ENCODE results near the gene SNX27. TPM values are rescaled to one million over a fixed set of nuclear protein-coding genes. Genes with fewer than 3 reads are reported as not detected.
A peak's percentile ranks its signal among the peaks of the same experiment; 100 is the strongest.
"Not testable (repeated sequence)": the region's sequence is repeated elsewhere in the genome, so short reads cannot be mapped to it uniquely, and the experiment has no call there.

SNX27 gene
- total RNA-seq, 6 experiments from 2014 or later, result 29.2 to 31.8 (median 31.0) TPM

GRCh38 chr1:151723726-151724370 lies 112.0 kb downstream of the SNX27 start:
- Mint-ChIP-seq H3K9me3 (no peaks in the 10 kb centered on the region), H3K27ac (no peak overlapping the region), H3K36me3 (ENCODE audit: low read depth) (no peaks in the 10 kb centered on the region), H3K4me1 (ENCODE audit: low read depth) (peaks cover 31% of the 10 kb centered on the region), H3K27me3 (ENCODE audit: insufficient read depth) (peaks cover 61% of the 10 kb centered on the region), H3K4me3 (no peak overlapping the region)
- TF ChIP-seq, protein P1, sequence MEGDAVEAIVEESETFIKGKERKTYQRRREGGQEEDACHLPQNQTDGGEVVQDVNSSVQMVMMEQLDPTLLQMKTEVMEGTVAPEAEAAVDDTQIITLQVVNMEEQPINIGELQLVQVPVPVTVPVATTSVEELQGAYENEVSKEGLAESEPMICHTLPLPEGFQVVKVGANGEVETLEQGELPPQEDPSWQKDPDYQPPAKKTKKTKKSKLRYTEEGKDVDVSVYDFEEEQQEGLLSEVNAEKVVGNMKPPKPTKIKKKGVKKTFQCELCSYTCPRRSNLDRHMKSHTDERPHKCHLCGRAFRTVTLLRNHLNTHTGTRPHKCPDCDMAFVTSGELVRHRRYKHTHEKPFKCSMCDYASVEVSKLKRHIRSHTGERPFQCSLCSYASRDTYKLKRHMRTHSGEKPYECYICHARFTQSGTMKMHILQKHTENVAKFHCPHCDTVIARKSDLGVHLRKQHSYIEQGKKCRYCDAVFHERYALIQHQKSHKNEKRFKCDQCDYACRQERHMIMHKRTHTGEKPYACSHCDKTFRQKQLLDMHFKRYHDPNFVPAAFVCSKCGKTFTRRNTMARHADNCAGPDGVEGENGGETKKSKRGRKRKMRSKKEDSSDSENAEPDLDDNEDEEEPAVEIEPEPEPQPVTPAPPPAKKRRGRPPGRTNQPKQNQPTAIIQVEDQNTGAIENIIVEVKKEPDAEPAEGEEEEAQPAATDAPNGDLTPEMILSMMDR (IDR thresholded peaks at IDR 0.05), result no peak
- no peak for DNase-seq

DNA sequence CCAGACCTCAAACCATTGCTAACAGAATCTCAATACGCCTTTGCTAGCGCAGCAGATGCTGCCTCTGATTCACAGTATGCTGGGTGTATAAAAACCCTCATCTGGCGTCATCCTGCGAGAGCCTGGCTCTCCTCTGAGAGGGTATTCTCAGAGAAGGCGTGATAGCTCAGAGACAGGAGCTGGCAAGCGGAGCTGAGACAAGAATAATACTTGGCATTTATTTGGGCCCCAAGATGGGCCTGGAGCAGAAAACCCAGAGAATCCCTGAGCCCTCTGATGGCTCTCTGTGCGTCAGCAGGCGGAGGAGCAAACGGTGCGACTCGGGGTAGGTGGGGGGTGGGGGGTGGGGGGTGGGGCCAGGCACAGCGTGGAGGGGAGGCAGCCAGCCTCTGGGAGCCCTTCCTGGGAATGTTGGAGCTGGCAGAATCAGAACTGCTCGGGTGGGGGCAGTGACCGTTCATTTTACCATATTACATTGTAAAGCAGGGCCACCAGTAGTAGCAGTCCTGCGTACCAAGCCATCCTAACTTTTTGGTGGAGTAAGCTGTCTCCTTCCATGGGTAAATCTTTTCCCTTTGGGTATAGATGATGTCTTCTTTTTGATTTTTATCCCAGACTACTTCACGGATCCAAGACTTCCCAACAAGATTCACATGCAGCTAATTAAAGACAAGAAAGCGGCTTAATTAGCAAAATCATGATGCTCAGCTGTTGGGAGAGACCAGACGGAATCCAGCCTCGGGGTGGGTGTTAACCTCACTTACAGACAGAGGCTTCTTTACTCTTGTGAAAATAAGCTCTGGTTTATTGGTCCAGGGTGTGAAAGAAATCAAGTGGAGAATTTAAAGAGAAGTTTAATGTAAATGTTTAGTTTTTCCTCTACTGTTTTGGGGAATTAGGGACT lies 116.6 kb downstream of the SNX27 start:
- peak; percentile 52 for DNase-seq
- Mint-ChIP-seq H3K4me1 (ENCODE audit: low read depth) (peaks cover 12% of the 10 kb centered on the region), H3K4me3 (peak overlapping the region; percentile 75), H3K27me3 (ENCODE audit: insufficient read depth) (peaks cover 41% of the 10 kb centered on the region), H3K36me3 (ENCODE audit: low read depth) (no peaks in the 10 kb centered on the region), H3K9me3 (no peaks in the 10 kb centered on the region), H3K27ac (peak overlapping the region; percentile 17; the same call in 1 of the 2 replicates)
- TF ChIP-seq, protein P1 (IDR thresholded peaks at IDR 0.05), result no peak

DNA sequence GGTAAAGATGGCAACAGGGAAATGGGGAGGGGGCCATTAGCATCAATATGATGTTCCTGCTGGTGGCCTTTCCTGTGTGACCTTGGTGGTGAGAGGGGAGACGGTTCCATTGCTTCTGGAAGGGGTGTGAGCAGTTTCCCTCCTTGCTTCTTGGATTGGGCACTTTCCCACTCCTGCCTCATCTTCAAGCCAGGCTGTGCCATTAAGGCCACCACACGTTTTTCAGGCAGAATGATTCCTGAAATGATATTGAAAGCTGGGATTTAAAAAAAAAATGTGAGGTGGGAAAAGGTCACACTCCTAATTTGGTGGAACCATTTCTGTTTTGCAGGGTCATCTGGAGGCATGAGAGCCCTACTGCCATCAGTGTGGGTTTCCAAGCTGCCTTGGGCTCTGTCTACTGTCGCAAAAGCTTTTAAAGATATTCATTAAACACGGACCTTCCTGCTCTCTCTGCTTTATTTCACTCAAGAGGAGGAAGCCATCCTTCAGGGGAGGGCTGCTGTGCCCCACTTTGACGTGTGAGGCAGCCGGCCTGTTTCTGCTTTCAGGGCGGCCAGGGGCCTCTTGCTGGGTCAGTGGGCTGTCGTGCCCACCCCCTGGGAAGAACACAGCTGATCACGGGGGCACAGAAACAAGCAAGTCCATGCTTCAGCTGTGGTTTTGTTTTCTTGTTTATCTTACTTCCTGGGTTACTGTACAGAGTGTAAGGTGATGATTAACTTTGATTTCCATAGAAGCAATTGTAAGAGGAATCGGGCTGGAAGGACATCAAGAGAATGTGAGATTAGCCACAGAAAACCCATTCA lies 117.5 kb downstream of the SNX27 start:
- Mint-ChIP-seq H3K36me3 (ENCODE audit: low read depth) (no peaks in the 10 kb centered on the region), H3K9me3 (no peaks in the 10 kb centered on the region)
- TF ChIP-seq, protein P1 (IDR thresholded peaks at IDR 0.05), result no peak

DNA sequence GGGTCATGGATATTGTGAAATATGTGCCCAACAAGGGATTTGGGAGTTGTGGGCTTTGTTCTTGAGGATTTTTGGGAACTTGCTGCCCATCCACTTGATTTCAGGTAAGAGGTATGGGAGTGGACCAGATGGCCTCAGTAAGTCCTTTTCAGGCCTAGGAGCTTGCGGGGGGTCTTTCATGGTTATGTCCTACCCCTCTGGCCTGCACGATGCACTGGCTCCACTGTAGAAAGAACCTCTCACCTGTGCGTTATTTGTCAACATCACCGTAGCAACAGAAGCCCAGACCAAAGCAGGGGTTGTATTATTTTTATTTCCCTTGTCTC lies 118.1 kb downstream of the SNX27 start:
- no peak overlapping the region for H3K4me3 Mint-ChIP-seq
- no peaks in the 10 kb centered on the region for H3K9me3 Mint-ChIP-seq
- TF ChIP-seq, protein P1 (IDR thresholded peaks at IDR 0.05), result no peak
- no peak for DNase-seq
- peaks cover 28% of the 10 kb centered on the region for H3K27me3 Mint-ChIP-seq (ENCODE audit: insufficient read depth)
- no peak overlapping the region for H3K27ac Mint-ChIP-seq
- no peaks in the 10 kb centered on the region for H3K36me3 Mint-ChIP-seq (ENCODE audit: low read depth)
- H3K4me1 Mint-ChIP-seq (ENCODE audit: low read depth), result peaks cover 12% of the 10 kb centered on the region

More for the DNA sequence above, 117.5 kb downstream of the SNX27 start:
- Mint-ChIP-seq H3K4me1 (ENCODE audit: low read depth) (peaks cover 12% of the 10 kb centered on the region), H3K27ac (no peak overlapping the region), H3K27me3 (ENCODE audit: insufficient read depth) (peaks cover 32% of the 10 kb centered on the region), H3K4me3 (no peak overlapping the region)
- DNase-seq, result no peak

- H3K4me1 Mint-ChIP-seq (ENCODE audit: low read depth), result peaks cover 9% of the 10 kb centered on the region
- no peak overlapping the region for H3K27ac Mint-ChIP-seq
- peaks cover 11% of the 10 kb centered on the region for H3K9me3 Mint-ChIP-seq
- no peaks in the 10 kb centered on the region for H3K36me3 Mint-ChIP-seq (ENCODE audit: low read depth)
- DNase-seq, result no peak
- H3K4me3 Mint-ChIP-seq, result no peak overlapping the region
- H3K27me3 Mint-ChIP-seq (ENCODE audit: insufficient read depth), result peaks cover 16% of the 10 kb centered on the region
- TF ChIP-seq, protein P1 (IDR thresholded peaks at IDR 0.05), result no peak
These were observed 121.3 kb downstream of the SNX27 start for GRCh38 chr1:151733126-151733525.

DNA sequence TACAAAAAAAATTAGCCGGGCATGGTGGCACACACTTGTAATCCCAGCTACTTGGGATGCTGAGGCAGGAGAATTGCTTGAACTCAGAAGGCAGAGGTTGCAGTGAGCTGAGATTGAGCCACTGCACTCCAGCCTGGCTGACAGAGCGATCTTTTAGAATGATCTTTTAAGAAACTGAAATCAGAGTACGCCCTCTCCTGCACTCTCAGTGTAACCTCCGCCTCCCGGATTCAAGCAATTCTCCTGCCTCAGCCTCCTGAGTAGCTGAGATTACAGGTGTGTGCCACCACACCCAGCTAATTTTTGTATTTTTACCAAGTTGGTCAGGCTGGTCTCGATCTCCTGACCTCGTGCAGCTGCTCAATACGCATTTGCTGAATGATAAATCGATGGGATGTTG lies 122.1 kb downstream of the SNX27 start:
- H3K27ac Mint-ChIP-seq; H3K36me3 Mint-ChIP-seq (ENCODE audit: low read depth); H3K4me1 Mint-ChIP-seq (ENCODE audit: low read depth); H3K4me3 Mint-ChIP-seq; DNase-seq: not testable (repeated sequence)
- peaks cover 11% of the 10 kb centered on the region for H3K9me3 Mint-ChIP-seq
- H3K27me3 Mint-ChIP-seq (ENCODE audit: insufficient read depth), result peaks cover 16% of the 10 kb centered on the region

All from HFFc6 (cell line).